ENCODE data around the gene ZNF841.
A peak's percentile ranks its signal among the peaks of the same experiment; 100 is the strongest.
"Not testable (repeated sequence)": the region's sequence is repeated elsewhere in the genome, so short reads cannot be mapped to it uniquely, and the experiment has no call there.

The ZNF841 gene

GRCh38 chr19:52066258-52066863 is 29.2 kb downstream of the ZNF841 start:
- no peak for DNase-seq (ENCODE audit: insufficient read length, low spot score)
- FAIRE-seq = no peak
- TF ChIP-seq CTCF (IDR thresholded peaks at IDR 0.05; ENCODE audit: insufficient read depth, missing control alignments) = no peak

GRCh38 chr19:52065399-52065798 is 30.2 kb downstream of the ZNF841 start:
- no peak for FAIRE-seq
- no peak for TF ChIP-seq CTCF (IDR thresholded peaks at IDR 0.05; ENCODE audit: insufficient read depth, missing control alignments)

GRCh38 chr19:52056480-52056879 is 39.1 kb downstream of the ZNF841 start:
- not testable (repeated sequence) for FAIRE-seq; DNase-seq (ENCODE audit: insufficient read length, low spot score)

More at GRCh38 chr19:52065399-52065798, 30.2 kb downstream of the ZNF841 start:
- no peak for DNase-seq (ENCODE audit: insufficient read length, low spot score)

- FAIRE-seq; DNase-seq (ENCODE audit: insufficient read length, low spot score): not testable (repeated sequence)
Observed at GRCh38 chr19:52051736-52052135, 43.8 kb downstream of the ZNF841 start.

GRCh38 chr19:52048555-52049501 is 46.7 kb downstream of the ZNF841 start, which contains the start of gene ZNF432:
Gene ZNF432, minus strand, starts transcription at chr19:52048838. Its CDS starts 1,970 bp downstream, at chr19:52046868.
- no peak for TF ChIP-seq CTCF (IDR thresholded peaks at IDR 0.05; ENCODE audit: insufficient read depth, missing control alignments)
- no peak for FAIRE-seq
- peak; percentile 43 for DNase-seq (ENCODE audit: insufficient read length, low spot score)

- DNase-seq (ENCODE audit: insufficient read length, low spot score) = no peak
- TF ChIP-seq CTCF (IDR thresholded peaks at IDR 0.05; ENCODE audit: insufficient read depth, missing control alignments) = no peak
- no peak for FAIRE-seq
Observed at GRCh38 chr19:52039169-52039568, 56.4 kb downstream of the ZNF841 start.

GRCh38 chr19:52034051-52034728 is 61.4 kb downstream of the ZNF841 start:
- TF ChIP-seq CTCF (IDR thresholded peaks at IDR 0.05; ENCODE audit: insufficient read depth, missing control alignments) = no peak
- DNase-seq (ENCODE audit: insufficient read length, low spot score) (no peak), FAIRE-seq (no peak)

GRCh38 chr19:52028780-52029123 is 66.8 kb downstream of the ZNF841 start:
- no peak for TF ChIP-seq CTCF (IDR thresholded peaks at IDR 0.05; ENCODE audit: insufficient read depth, missing control alignments)
- no peak for FAIRE-seq
- no peak for DNase-seq (ENCODE audit: insufficient read length, low spot score)
